K562 (cell line): ENCODE results near the gene BTBD1. TPM values are rescaled to one million over a fixed set of nuclear protein-coding genes. Genes with fewer than 3 reads are reported as not detected.

ENCODE experiments used
- ATAC-seq: fragments of 200-7000 bp; cut with Tn5 transposase; 3 replicates; pipeline ENCODE4 v1.9.1; 2020; ENCODE audit warnings: moderate library complexity
- BruUV-seq: library from RNA; stranded (reverse); fragments of 400-500 nt; replicated peaks from 2 replicates; lab custom pipeline; 2021; lab: Mats Ljungman, UMichigan
- CTCF ChIA-PET: fragments of 300-600 bp; formaldehyde crosslinking; extraction: SDS; loops from one replicate; lab custom pipeline; 2021; ENCODE audit warnings: low intra/inter-chr PET ratio; lab: Yijun Ruan, JAX
- POLR2A ChIA-PET: fragments of 300-600, 350-650 bp; sonication (Branson Sonifier 250); formaldehyde crosslinking; extraction: SDS; loops from one replicate; lab custom pipeline; 2021; ENCODE audit warnings: antibody characterized with exemption, inconsistent platforms; lab: Yijun Ruan, JAX
- DNase-seq, 4 experiments: peaks; one replicate each; pipeline versions ENCODE4 v3.0.0 to v3.0.0-alpha.2; 2011 to 2018; ENCODE audit warnings: low spot score in 3 of 4, mixed read lengths in 3 of 4; ENCODE audit errors: extremely low read depth in 1 of 4
- FAIRE-seq: peaks from 2 replicates; lab custom pipeline; 2011; peaks lifted over from hg19 to GRCh38; lab: Jason Lieb, UNC
- H2AFZ ChIP-seq: 2 replicates; pipeline ENCODE4 v1.6.0; 2011; ENCODE audit warnings: low read depth, low read length, control low read depth, inconsistent platforms
- H3K27ac ChIP-seq: fragments of 200-600 bp; 3 replicates; pipeline ENCODE4 v1.8.0; 2011; ENCODE audit warnings: low read depth, mild to moderate bottlenecking, control low read depth, inconsistent platforms, low read length, moderate library complexity, mixed read lengths; ENCODE audit errors: extremely low read depth
- H3K27me3 ChIP-seq, 2 experiments: fragments of 300-600 bp in 1 of 2; 2 replicates in 1 of 2; 3 replicates in 1 of 2; pipeline versions ENCODE4 v1.6.0 to v1.8.0; 2011; ENCODE audit warnings: inconsistent platforms in 2 of 2, low read length in 2 of 2, mild to moderate bottlenecking in 1 of 2, mixed read lengths in 1 of 2, moderate library complexity in 1 of 2; ENCODE audit not compliant: control insufficient read depth in 2 of 2, insufficient read depth in 2 of 2
- H3K36me3 ChIP-seq: fragments of 300-600 bp; 3 replicates; pipeline ENCODE4 v1.8.0; 2011; ENCODE audit warnings: mild to moderate bottlenecking, low read length, inconsistent platforms; ENCODE audit not compliant: control insufficient read depth, insufficient read depth
- H3K4me1 ChIP-seq, 2 experiments: fragments of 200-600 bp in 1 of 2; replicated peaks in 1 of 2; 2 replicates in 1 of 2; 3 replicates in 1 of 2; pipeline versions ENCODE4 v1.5.1 to v1.8.0; 2011; ENCODE audit warnings: inconsistent platforms in 2 of 2, low read length in 2 of 2, mild to moderate bottlenecking in 1 of 2, mixed read lengths in 1 of 2, moderate library complexity in 1 of 2; ENCODE audit not compliant: control insufficient read depth in 2 of 2, insufficient read depth in 2 of 2
- H3K4me2 ChIP-seq: 2 replicates; pipeline ENCODE4 v1.6.1; 2011; ENCODE audit warnings: low read length, control low read depth, inconsistent platforms, mixed read lengths; ENCODE audit not compliant: insufficient read depth
- H3K4me3 ChIP-seq: fragments of 200-600 bp; sonication (generic), shearing (Covaris generic); 2 replicates; pipeline ENCODE4 v1.5.1; 2016; ENCODE audit warnings: control low read depth, inconsistent platforms
- H3K79me2 ChIP-seq: fragments of 200-600 bp; 3 replicates; pipeline ENCODE4 v1.8.0; 2011; ENCODE audit warnings: low read length, inconsistent platforms; ENCODE audit not compliant: control insufficient read depth, insufficient read depth
- H3K9ac ChIP-seq, 2 experiments: 2 replicates each; pipeline versions ENCODE4 v1.6.0 to v1.6.1; 2011; ENCODE audit warnings: low read depth in 2 of 2, low read length in 2 of 2, control low read depth in 1 of 2, inconsistent platforms in 1 of 2, mild to moderate bottlenecking in 1 of 2, mixed read lengths in 1 of 2; ENCODE audit not compliant: insufficient read depth in 1 of 2
- H3K9me1 ChIP-seq: one replicate; pipeline ENCODE4 v1.6.0; 2011; ENCODE audit warnings: inconsistent platforms, mild to moderate bottlenecking, low read length, moderate library complexity; ENCODE audit not compliant: control insufficient read depth, insufficient read depth
- H3K9me3 ChIP-seq: replicated peaks from 2 replicates; pipeline ENCODE4 v1.5.1; 2011; ENCODE audit warnings: low read depth, low read length, inconsistent platforms; ENCODE audit not compliant: control insufficient read depth, insufficient read depth
- H4K20me1 ChIP-seq: replicated peaks from 2 replicates; pipeline ENCODE4 v1.6.1; 2011; ENCODE audit warnings: low read length, inconsistent platforms, mixed read lengths; ENCODE audit not compliant: control insufficient read depth, insufficient read depth
- ARID2 ChIP-seq: fragments of 450-650 bp; IDR thresholded peaks from 2 replicates; pipeline ENCODE4 v1.6.1; 2017; ENCODE audit warnings: antibody characterized with exemption, mild to moderate bottlenecking
- ARNT ChIP-seq, 2 experiments: fragments of 450-650 bp; IDR thresholded peaks; 2 replicates each; pipeline ENCODE4 v1.6.1; 2016; ENCODE audit warnings: mild to moderate bottlenecking in 1 of 2
- CC2D1A ChIP-seq: fragments of 450-650 bp; IDR thresholded peaks from 2 replicates; pipeline ENCODE4 v1.6.1; 2017; ENCODE audit warnings: mild to moderate bottlenecking
- MYC ChIP-seq, 2 experiments: fragments of 250-450 bp in 1 of 2; sonication (Bioruptor Pico) in 1 of 2; IDR thresholded peaks; 2 replicates each; pipeline versions ENCODE4 v1.5.1 to v1.6.1; 2012 to 2021; ENCODE audit warnings: low read depth in 2 of 2, borderline replicate concordance in 1 of 2, improper control_type of control experiment in 1 of 2, low read length in 1 of 2, mild to moderate bottlenecking in 1 of 2, moderate library complexity in 1 of 2
- POLR2A ChIP-seq: fragments of 450-650 bp; conservative IDR thresholded peaks from 2 replicates; pipeline ENCODE4 v1.6.1; 2016
- RAD21 ChIP-seq, 2 experiments: fragments of 250-450 bp in 1 of 2; fragments of 450-650 bp in 1 of 2; sonication (Bioruptor Pico) in 1 of 2; formaldehyde crosslinking in 1 of 2; IDR thresholded peaks in 1 of 2; conservative IDR thresholded peaks in 1 of 2; 2 replicates each; pipeline versions ENCODE4 v1.4.0 to v1.8.0; 2020 to 2022; ENCODE audit warnings: mild to moderate bottlenecking in 2 of 2, moderate library complexity in 1 of 2
- REST ChIP-seq, 2 experiments: fragments of 450-650 bp; formaldehyde crosslinking in 1 of 2; IDR thresholded peaks; 2 replicates each; pipeline versions ENCODE4 v1.4.0 to v1.6.1; 2014 to 2020; ENCODE audit warnings: mild to moderate bottlenecking in 2 of 2, borderline replicate concordance in 1 of 2, low read depth in 1 of 2
- SP2 ChIP-seq: IDR thresholded peaks from 2 replicates; pipeline ENCODE4 v1.6.1; 2011; ENCODE audit warnings: mild to moderate bottlenecking, low read depth, low read length, moderate library complexity; ENCODE audit not compliant: poor library complexity, severe bottlenecking; ENCODE audit errors: extremely low read depth
- SRSF3 ChIP-seq: fragments of 200-400 bp; formaldehyde crosslinking; IDR thresholded peaks from 2 replicates; pipeline ENCODE4 v1.6.1; 2016; ENCODE audit warnings: mild to moderate bottlenecking, low read length, moderate library complexity; ENCODE audit not compliant: insufficient read depth
- WGBS: fragments of 100-300 bp; shearing (Covaris generic); methylation state at CpG from one replicate; pipeline ENCODE4 v1.1.6; 2016; ENCODE audit warnings: low coverage, mixed read lengths; ENCODE audit not compliant: insufficient coverage; ENCODE audit errors: missing lambda C conversion rate; 5-methylcytosine and 5-hydroxymethylcytosine counted together
- in situ Hi-C: fragments of 300-500 bp; cut with MboI; formaldehyde crosslinking; loops from 4 replicates; pipeline ENCODE4 v1.15.0; 2018; ENCODE audit warnings: inconsistent platforms, mixed read lengths
- intact Hi-C: fragments of 100-400 bp; cut with micrococcal nuclease; formaldehyde crosslinking; loops from 2 replicates; pipeline ENCODE4 v1.14.2; 2022
- polyA plus RNA-seq, 8 experiments: library from polyadenylated mRNA; depleted of rRNA in 4 of 8; stranded (reverse) in 5 of 8; unstranded in 3 of 8; fragments of >200 nt; fragmentation: Nextera tagmentation in 2 of 8; fragmentation: Illumina TruSeq in 1 of 8; extraction: Ambion mirVana in 2 of 8; extraction: Trizol in 1 of 8; gene quantifications; 2 replicates each; pipeline versions ENCODE4 v1.2.1 to v1.2.3, GENCODE V29; 2011 to 2014; ENCODE audit warnings: inconsistent platforms in 1 of 8, missing spikeins in 1 of 8
- total RNA-seq, 7 experiments: library from RNA; depleted of rRNA in 6 of 7; stranded (reverse); fragments of >200 nt in 6 of 7; fragmentation: Illumina TruSeq in 2 of 7; extraction: Trizol in 2 of 7; gene quantifications; 2 replicates each; pipeline versions ENCODE4 v1.2.1 to v1.2.3, GENCODE V29; 2011 to 2021; ENCODE audit warnings: low replicate concordance in 1 of 7

The BTBD1 gene
- total and polyA plus RNA-seq, 9 of the 15 experiments (the other 6 are each of a cell fraction or from before 2014, with no cell fraction given), result 19.4 to 106 (median 90.4) TPM

DNA sequence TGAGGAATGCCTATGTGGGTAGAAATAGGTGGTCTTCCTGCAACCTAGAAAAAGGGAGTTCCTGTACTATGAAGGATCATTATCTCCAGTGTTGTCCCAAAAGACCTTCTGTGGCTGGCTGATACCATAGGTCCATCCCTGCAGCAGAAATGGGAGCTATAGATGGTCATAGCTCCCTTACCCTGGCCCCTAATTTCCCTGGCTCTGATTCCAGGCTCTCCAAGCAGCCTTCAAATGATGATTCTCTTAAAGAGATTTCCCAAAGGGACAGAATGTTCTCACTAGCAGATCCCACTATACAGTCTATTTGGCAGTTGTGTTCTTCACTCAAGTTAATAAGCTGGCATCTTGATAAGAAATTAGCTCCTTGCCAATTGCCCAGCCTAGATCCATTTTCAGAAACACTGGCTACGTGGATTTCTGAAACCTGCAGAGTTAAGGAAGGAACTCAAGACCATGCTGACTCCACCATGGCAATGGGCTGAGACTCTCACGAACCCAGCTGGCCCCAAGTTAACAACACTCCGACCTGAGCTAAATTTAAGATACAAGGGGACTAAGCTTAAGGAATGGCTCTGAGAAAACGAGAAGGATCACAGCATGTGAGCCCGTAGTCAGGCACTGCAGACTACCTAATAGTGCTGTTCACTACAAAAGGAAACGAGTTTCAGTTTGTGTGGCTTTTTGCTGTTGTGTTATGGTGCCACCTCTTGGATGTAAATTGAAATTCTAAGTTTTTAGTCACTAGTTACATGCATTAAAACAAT is 67.0 kb downstream of the BTBD1 start:
- peak; percentile 92 for ATAC-seq
- no TSS peak for BruUV-seq
- Histone ChIP-seq H3K9me3 (no peaks in the 10 kb centered on the region), H3K4me2 (peak overlapping the region; percentile 59), H2AFZ (peak overlapping the region; percentile 57), H4K20me1 (no peaks in the 10 kb centered on the region), H3K27me3 (no peaks in the 10 kb centered on the region), H3K79me2 (no peaks in the 10 kb centered on the region), H3K4me3 (no peak overlapping the region), H3K27ac (peak overlapping the region; percentile 2; the same call in 1 of the 3 replicates), H3K9me1 (no peaks in the 10 kb centered on the region), H3K9ac (peak overlapping the region in 1 of 2 experiments; percentile 5; a peak in 1 of 4 replicates), H3K4me1 (peaks cover 0 to 5% of the 10 kb centered on the region in 2 experiments; a peak in 2 of 5 replicates), H3K36me3 (peaks cover 4% of the 10 kb centered on the region; the same call in 1 of the 3 replicates)
- CTCF ChIA-PET, result interaction anchor here (0.8 to 2.1 kb wide), 3 partner anchors 151 to 415 kb away, joined by 3 to 14 read pairs (median 6); no protein-coding TSS in a partner anchor
- POLR2A ChIA-PET, result interaction anchor here (0.6 to 1.3 kb wide), 3 partner anchors 26 to 460 kb away, joined by 3 to 4 read pairs (median 3); partner anchors contain the start of gene RPS17
- intact Hi-C loops (loop anchor here (1.0 to 2.0 kb wide), 3 partner anchors 151 to 461 kb away; no protein-coding TSS in a partner anchor), in situ Hi-C loops (loop anchor here (5.0 kb wide), 1 partner anchor 468 kb away; no protein-coding TSS in a partner anchor)
- DNase-seq, result peak; percentile 27 to 67 (median 42)
- WGBS, result 22% methylated on average over 6 of the region's 6 CpGs
- peak; percentile 92 for FAIRE-seq
- TF ChIP-seq CC2D1A (0 out of 2 replicates have a peak, but pooled peaks have one; percentile 36), SRSF3 (no peak), ARID2 (peak; percentile 39; the same call in 1 of the 2 replicates), REST (IDR thresholded peaks at IDR 0.05; ENCODE audit: borderline replicate concordance) (peak; percentile 90), REST (CRISPR knock-in tag; IDR thresholded peaks at IDR 0.05; ENCODE audit: low read depth) (no peak), SP2 (no peak), MYC (IDR thresholded peaks at IDR 0.05; ENCODE audit: low read depth, low read length) (0 out of 2 replicates have a peak, but pooled peaks have one; percentile 15), MYC (CRISPR knock-in tag; IDR thresholded peaks at IDR 0.05; ENCODE audit: borderline replicate concordance, low read depth) (no peak), RAD21 (CRISPR knock-in tag; conservative IDR thresholded peaks at IDR 0.05 in 1 of 2, IDR thresholded peaks at IDR 0.05 in 1 of 2) (peak; percentile 91 to 96), ARNT (IDR thresholded peaks at IDR 0.05) (peak in 1 of 2 experiments; percentile 66; a peak in 2 of 4 replicates), POLR2A (no peak)
